Esophagus squamous epithelium (tissue), 5 donors: Measurements from ENCODE around the gene TIGD2. TPM values are rescaled to one million over a fixed set of nuclear protein-coding genes. Genes with fewer than 3 reads are reported as not detected.

Experiments used
- DNase-seq: peaks from one replicate; lab custom pipeline; 2025; lab: John Stamatoyannopoulos, UW
- H3K27ac ChIP-seq, 4 donors: fragments of 200-600 bp; sonication (generic); one replicate each; pipeline ENCODE4 v1.5.1; 2016 to 2019; ENCODE audit warnings: mild to moderate bottlenecking in 1 of 4
- H3K27me3 ChIP-seq, 4 donors: fragments of 200-600 bp; sonication (generic); 1 replicate in 3 of 4; 2 replicates in 1 of 4; pipeline versions ENCODE4 v1.5.1 to v1.6.0; 2017 to 2021; ENCODE audit warnings: antibody characterized with exemption in 1 of 4
- H3K36me3 ChIP-seq, 3 donors: fragments of 200-600 bp; sonication (generic); one replicate each; pipeline ENCODE4 v1.5.1; 2016 to 2019
- H3K4me1 ChIP-seq, 3 donors: fragments of 200-600 bp; sonication (generic); one replicate each; pipeline ENCODE4 v1.5.1; 2017 to 2019
- H3K4me3 ChIP-seq, 4 donors: fragments of 200-600 bp; sonication (generic); 1 replicate in 3 of 4; 2 replicates in 1 of 4; pipeline ENCODE4 v1.5.1; 2016 to 2019; ENCODE audit warnings: mild to moderate bottlenecking in 2 of 4, moderate library complexity in 1 of 4
- H3K9me3 ChIP-seq, 3 donors: fragments of 200-600 bp; sonication (generic); one replicate each; pipeline ENCODE4 v1.5.1; 2016 to 2019
- CTCF ChIP-seq, 6 experiments: fragments of 450-650 bp in 4 of 6; fragments of 200-600 bp in 2 of 6; sonication (generic) in 2 of 6; IDR thresholded peaks; one replicate each; pipeline ENCODE4 v1.5.1; 2016 to 2019; ENCODE audit warnings: antibody characterized with exemption in 6 of 6, mild to moderate bottlenecking in 4 of 6, moderate library complexity in 4 of 6
- POLR2A ChIP-seq, 4 donors: fragments of 450-650 bp; IDR thresholded peaks; one replicate each; pipeline ENCODE4 v1.6.1; 2017; ENCODE audit warnings: antibody characterized with exemption in 4 of 4, mild to moderate bottlenecking in 4 of 4, moderate library complexity in 3 of 4
- WGBS, 2 donors: methylation state at CpG; one replicate each; pipeline ENCODE4 v1.1.5; 2018; 5-methylcytosine and 5-hydroxymethylcytosine counted together
- intact Hi-C: fragments of 100-400 bp; cut with DNase I; formaldehyde crosslinking; loops from one replicate; pipeline ENCODE4 v1.15.0; 2022
- total RNA-seq, 4 donors: library from RNA; depleted of rRNA; stranded (reverse); fragments of >200 nt; gene quantifications; one replicate each; pipeline ENCODE4 v1.1.0, GENCODE V29; 2016
- donor health status: DM: yes; HTN: yes; CAD: no.

TIGD2 gene
- total RNA-seq, 4 donors from 2014 or later = 1.2 to 8.5 (median 5.8) TPM

DNA sequence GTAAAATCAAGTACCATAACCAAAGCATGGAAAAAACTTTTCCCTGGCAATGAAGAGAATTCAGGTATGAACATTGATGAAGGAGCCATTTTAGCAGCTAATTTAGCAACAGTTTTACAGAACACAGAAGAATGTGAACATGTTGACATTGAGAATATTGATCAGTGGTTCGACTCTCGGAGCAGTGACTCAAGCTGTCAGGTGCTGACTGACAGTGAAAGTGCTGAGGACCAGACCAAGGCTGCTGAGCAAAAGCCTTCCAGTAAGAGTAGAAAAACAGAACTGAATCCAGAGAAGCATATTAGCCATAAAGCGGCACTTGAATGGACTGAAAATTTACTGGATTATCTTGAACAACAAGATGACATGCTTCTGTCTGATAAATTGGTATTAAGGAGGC lies 2.8 kb downstream of the TIGD2 start:
- no peak overlapping the region for H3K4me3 ChIP-seq
- no peaks in the 10 kb centered on the region for H3K9me3 ChIP-seq
- H3K4me1 ChIP-seq = peaks cover 0 to 23% (median 14%) of the 10 kb centered on the region in 3 donors
- 72 to 91% methylated on average over 3 of the region's 3 CpGs for WGBS, 2 donors
- H3K36me3 ChIP-seq = no peaks in the 10 kb centered on the region
- peaks cover 0 to 11% (median 0%) of the 10 kb centered on the region in 4 donors for H3K27me3 ChIP-seq
- DNase-seq = no peak
- no peak overlapping the region for H3K27ac ChIP-seq
- TF ChIP-seq CTCF (IDR thresholded peaks at IDR 0.05) (no peak), POLR2A (IDR thresholded peaks at IDR 0.05) (no peak)
- intact Hi-C loops = loop anchor here (5.0 kb wide), 1 partner anchor 292 kb away; no protein-coding TSS in a partner anchor

- peaks cover 0 to 7% (median 7%) of the 10 kb centered on the region in 3 donors for H3K4me1 ChIP-seq
- H3K27ac ChIP-seq = no peak overlapping the region
- TF ChIP-seq CTCF (IDR thresholded peaks at IDR 0.05) (no peak), POLR2A (IDR thresholded peaks at IDR 0.05) (no peak)
- no peak overlapping the region for H3K4me3 ChIP-seq
- H3K36me3 ChIP-seq = no peaks in the 10 kb centered on the region
- no peaks in the 10 kb centered on the region for H3K27me3 ChIP-seq
- DNase-seq = no peak
- WGBS, 2 donors = 93 to 96% methylated on average over 3 of the region's 3 CpGs
- intact Hi-C loops = no loop called here
- H3K9me3 ChIP-seq = no peaks in the 10 kb centered on the region
These were observed 5.8 kb downstream of the TIGD2 start for GRCh38 chr4:89117115-89117514.

GRCh38 chr4:89119166-89119565 lies 7.8 kb downstream of the TIGD2 start:
- Histone ChIP-seq H3K4me1 (peaks cover 0 to 10% (median 0%) of the 10 kb centered on the region in 3 donors), H3K9me3 (no peaks in the 10 kb centered on the region), H3K27ac (no peak overlapping the region), H3K4me3 (no peak overlapping the region), H3K27me3 (no peaks in the 10 kb centered on the region), H3K36me3 (no peaks in the 10 kb centered on the region)
- intact Hi-C loops = no loop called here
- no peak for DNase-seq
- WGBS, 2 donors = 23 to 31% methylated on average over 1 of the region's 1 CpG
- TF ChIP-seq CTCF (IDR thresholded peaks at IDR 0.05) (no peak), POLR2A (IDR thresholded peaks at IDR 0.05) (no peak)

DNA sequence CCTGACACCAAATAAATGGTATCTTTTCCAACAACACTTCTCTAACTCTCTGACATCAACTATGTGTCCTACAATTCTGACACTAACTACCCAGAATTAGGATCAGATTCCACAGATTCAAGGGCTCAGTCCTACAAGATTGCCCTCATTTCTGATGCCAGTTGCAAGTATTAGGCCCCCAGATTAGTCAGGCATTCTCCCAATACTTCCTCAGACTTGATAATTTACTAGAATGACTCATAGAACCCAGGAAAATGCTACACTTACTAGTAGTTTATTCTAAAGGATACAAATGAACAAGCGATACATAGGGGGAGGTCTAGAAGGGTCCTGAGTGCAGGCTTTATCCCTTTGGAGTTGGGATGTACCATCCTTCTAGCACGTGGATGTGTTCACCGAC lies 8.5 kb downstream of the TIGD2 start:
- Histone ChIP-seq H3K36me3 (no peaks in the 10 kb centered on the region), H3K4me1 (peaks cover 0 to 12% (median 0%) of the 10 kb centered on the region in 3 donors), H3K9me3 (no peaks in the 10 kb centered on the region), H3K27ac (no peak overlapping the region), H3K27me3 (no peaks in the 10 kb centered on the region), H3K4me3 (no peak overlapping the region)
- 97 to 100% methylated on average over 3 of the region's 3 CpGs for WGBS, 2 donors
- intact Hi-C loops = no loop called here
- no peak for DNase-seq
- TF ChIP-seq POLR2A (IDR thresholded peaks at IDR 0.05) = no peak

- 81 to 84% methylated on average over 3 of the region's 3 CpGs for WGBS, 2 donors
- H3K4me1 ChIP-seq = peaks cover 0 to 12% (median 0%) of the 10 kb centered on the region in 3 donors
- H3K4me3 ChIP-seq = no peak overlapping the region
- no peaks in the 10 kb centered on the region for H3K9me3 ChIP-seq
- H3K27ac ChIP-seq = no peak overlapping the region
- no peak for TF ChIP-seq POLR2A (IDR thresholded peaks at IDR 0.05)
- TF ChIP-seq CTCF (IDR thresholded peaks at IDR 0.05) = no peak
- no peaks in the 10 kb centered on the region for H3K36me3 ChIP-seq
- intact Hi-C loops = no loop called here
- no peaks in the 10 kb centered on the region for H3K27me3 ChIP-seq
- DNase-seq = no peak
These were observed 10.2 kb downstream of the TIGD2 start for GRCh38 chr4:89121387-89122068.
